ENCODE results near the gene PRAME. TPM values are rescaled to one million over a fixed set of nuclear protein-coding genes. Genes with fewer than 3 reads are reported as not detected.

The PRAME gene
- total RNA-seq, 1 donor from 2014 or later: not detected

- DNase-seq: peak; percentile 74
- peak; percentile 90 for ATAC-seq (ENCODE audit: poor library complexity)
- intact Hi-C loops (cut with DNase I): no loop called here
Measured at GRCh38 chr22:22508274-22509176, 50.5 kb downstream of the PRAME start, which contains the start of gene ZNF280B. TSS of gene ZNF280B (minus strand) at chr22:22508742. CDS start at chr22:22489398, 19,344 bp downstream.

- intact Hi-C loops (cut with DNase I): no loop called here
- ATAC-seq (ENCODE audit: poor library complexity): no peak
Measured at GRCh38 chr22:22507743-22508273, 51.3 kb downstream of the PRAME start.

GRCh38 chr22:22506736-22507135 is 52.3 kb downstream of the PRAME start:
- intact Hi-C loops (cut with DNase I): no loop called here
- DNase-seq: no peak

More at GRCh38 chr22:22507743-22508273, 51.3 kb downstream of the PRAME start:
- no peak for DNase-seq

GRCh38 chr22:22498267-22498666 is 60.8 kb downstream of the PRAME start:
- no peak for ATAC-seq (ENCODE audit: poor library complexity)
- intact Hi-C loops (cut with DNase I): no loop called here

More at GRCh38 chr22:22506736-22507135, 52.3 kb downstream of the PRAME start:
- no peak for ATAC-seq (ENCODE audit: poor library complexity)

More at GRCh38 chr22:22498267-22498666, 60.8 kb downstream of the PRAME start:
- DNase-seq: no peak

Other genes with a start within 250 kb of the PRAME start
- gene ZNF280B, start 50.5 kb downstream of the PRAME start, total RNA-seq: 0.43 TPM
- gene ZNF280A, start 39.0 kb downstream of the PRAME start, total RNA-seq: not detected
- gene GGTLC2, start 85.3 kb upstream of the PRAME start, total RNA-seq: not detected